H9 (cell line): ENCODE results near the gene NQO1. TPM values are rescaled to one million over a fixed set of nuclear protein-coding genes. Genes with fewer than 3 reads are reported as not detected.

Source experiments
- DNase-seq: peaks from one replicate; pipeline ENCODE4 v3.0.0-alpha.2; 2017
- H2AFZ ChIP-seq: one replicate; pipeline ENCODE4 v1.6.1; 2013; ENCODE audit warnings: mild to moderate bottlenecking, low read length, control low read depth, moderate library complexity
- H2AK5ac ChIP-seq: 2 replicates; pipeline ENCODE4 v1.6.1; 2013; ENCODE audit warnings: low read length, control low read depth, mixed read lengths; ENCODE audit not compliant: insufficient read length
- H2BK120ac ChIP-seq: one replicate; pipeline ENCODE4 v1.6.1; 2013; ENCODE audit warnings: low read depth, mild to moderate bottlenecking, low read length, control low read depth, inconsistent platforms; ENCODE audit not compliant: poor library complexity, severe bottlenecking
- H2BK12ac ChIP-seq: 2 replicates; pipeline ENCODE4 v1.6.1; 2013; ENCODE audit warnings: low read length, control low read depth, mixed read lengths, low read depth; ENCODE audit not compliant: insufficient read length
- H2BK15ac ChIP-seq: 2 replicates; pipeline ENCODE4 v1.6.1; 2013; ENCODE audit warnings: low read depth, low read length, control low read depth
- H2BK20ac ChIP-seq: one replicate; pipeline ENCODE4 v1.6.1; 2013; ENCODE audit warnings: low read depth, mild to moderate bottlenecking, low read length, control low read depth, inconsistent platforms; ENCODE audit not compliant: poor library complexity, severe bottlenecking
- H2BK5ac ChIP-seq: 2 replicates; pipeline ENCODE4 v1.6.1; 2013; ENCODE audit warnings: low read length, control low read depth, mixed read lengths; ENCODE audit not compliant: insufficient read length
- H3K14ac ChIP-seq: 2 replicates; pipeline ENCODE4 v1.6.1; 2013; ENCODE audit warnings: low read length, control low read depth; ENCODE audit not compliant: insufficient read depth
- H3K18ac ChIP-seq: 2 replicates; pipeline ENCODE4 v1.6.1; 2013; ENCODE audit warnings: low read depth, mild to moderate bottlenecking, mixed read lengths, low read length, control low read depth; ENCODE audit not compliant: insufficient read length
- H3K23ac ChIP-seq: 2 replicates; pipeline ENCODE4 v1.6.1; 2013; ENCODE audit warnings: low read length, control low read depth, mixed read lengths, low read depth; ENCODE audit not compliant: insufficient read length
- H3K23me2 ChIP-seq: 2 replicates; pipeline ENCODE4 v1.6.1; 2013; ENCODE audit warnings: low read depth, mild to moderate bottlenecking, mixed read lengths, low read length, control low read depth; ENCODE audit not compliant: insufficient read length, poor library complexity, severe bottlenecking
- H3K27ac ChIP-seq: 2 replicates; pipeline ENCODE4 v1.5.1; 2013; ENCODE audit warnings: low read length, control low read depth, mixed read lengths, low read depth; ENCODE audit not compliant: insufficient read length
- H3K27me3 ChIP-seq: 2 replicates; pipeline ENCODE4 v1.6.1; 2013; ENCODE audit warnings: low read length, control low read depth, inconsistent platforms; ENCODE audit not compliant: insufficient read depth
- H3K4ac ChIP-seq: 2 replicates; pipeline ENCODE4 v1.6.1; 2013; ENCODE audit warnings: low read depth, mild to moderate bottlenecking, control low read depth, inconsistent platforms, low read length, moderate library complexity
- H3K4me1 ChIP-seq: 2 replicates; pipeline ENCODE4 v1.6.1; 2013; ENCODE audit warnings: low read length, control low read depth, inconsistent platforms; ENCODE audit not compliant: insufficient read depth
- H3K4me2 ChIP-seq: 2 replicates; pipeline ENCODE4 v1.6.1; 2013; ENCODE audit warnings: low read length, control low read depth, mixed read lengths; ENCODE audit not compliant: insufficient read length, insufficient read depth
- H3K56ac ChIP-seq: 2 replicates; pipeline ENCODE4 v1.6.1; 2013; ENCODE audit warnings: low read depth, mild to moderate bottlenecking, mixed read lengths, low read length, control low read depth; ENCODE audit not compliant: insufficient read length
- H3K79me1 ChIP-seq: 2 replicates; pipeline ENCODE4 v1.6.1; 2013; ENCODE audit warnings: low read depth, mild to moderate bottlenecking, moderate library complexity, low read length, control low read depth, inconsistent platforms; ENCODE audit not compliant: insufficient read depth, poor library complexity, severe bottlenecking
- H3K79me2 ChIP-seq: 2 replicates; pipeline ENCODE4 v1.6.1; 2013; ENCODE audit warnings: low read length, control low read depth, inconsistent platforms; ENCODE audit not compliant: insufficient read depth
- H3K9ac ChIP-seq: 2 replicates; pipeline ENCODE4 v1.6.1; 2013; ENCODE audit warnings: low read length, control low read depth, mixed read lengths; ENCODE audit not compliant: insufficient read length; ENCODE audit errors: extremely low read depth
- H3K9me3 ChIP-seq: one replicate; pipeline ENCODE4 v1.6.1; 2013; ENCODE audit warnings: low read depth, low read length, inconsistent platforms; ENCODE audit not compliant: control insufficient read depth
- H3T11ph ChIP-seq: one replicate; pipeline ENCODE4 v1.6.1; 2013; ENCODE audit warnings: mild to moderate bottlenecking, low read length, control low read depth, inconsistent platforms
- H4K20me1 ChIP-seq: one replicate; pipeline ENCODE4 v1.6.1; 2013; ENCODE audit not compliant: control insufficient read depth, insufficient read length, insufficient read depth
- H4K5ac ChIP-seq: 2 replicates; pipeline ENCODE4 v1.6.1; 2013; ENCODE audit warnings: low read depth, mild to moderate bottlenecking, mixed read lengths, low read length, control low read depth; ENCODE audit not compliant: insufficient read length
- H4K8ac ChIP-seq: replicated peaks from 2 replicates; pipeline ENCODE4 v1.6.1; 2013; ENCODE audit warnings: low read length, control low read depth, mixed read lengths, low read depth; ENCODE audit not compliant: insufficient read length
- H4K91ac ChIP-seq: 2 replicates; pipeline ENCODE4 v1.6.1; 2013; ENCODE audit warnings: low read depth, mild to moderate bottlenecking, moderate library complexity, mixed read lengths, low read length, control low read depth; ENCODE audit not compliant: insufficient read length
- H3K27ac Mint-ChIP-seq, 3 experiments: 2 replicates in 2 of 3; 3 replicates in 1 of 3; pipeline ENCODE4 v1.8.0; 2020 to 2021; ENCODE audit warnings: mixed read lengths in 3 of 3, mild to moderate bottlenecking in 1 of 3, moderate library complexity in 1 of 3
- H3K27me3 Mint-ChIP-seq: 2 replicates; pipeline ENCODE4 v1.8.0; 2021; ENCODE audit warnings: low read depth, mild to moderate bottlenecking, moderate library complexity, mixed read lengths
- H3K36me3 Mint-ChIP-seq, 3 experiments: 2 replicates in 2 of 3; 3 replicates in 1 of 3; pipeline ENCODE4 v1.8.0; 2020 to 2021; ENCODE audit warnings: low read depth in 3 of 3, mixed read lengths in 3 of 3; ENCODE audit not compliant: insufficient read depth in 1 of 3
- H3K4me1 Mint-ChIP-seq, 2 experiments: 2 replicates each; pipeline ENCODE4 v1.8.0; 2020; ENCODE audit warnings: mixed read lengths in 2 of 2
- H3K4me3 Mint-ChIP-seq, 2 experiments: 2 replicates in 1 of 2; 3 replicates in 1 of 2; pipeline ENCODE4 v1.8.0; 2020 to 2021; ENCODE audit warnings: mild to moderate bottlenecking in 2 of 2, mixed read lengths in 2 of 2, moderate library complexity in 1 of 2
- H3K9me3 Mint-ChIP-seq, 2 experiments: 2 replicates in 1 of 2; 3 replicates in 1 of 2; pipeline ENCODE4 v1.8.0; 2020; ENCODE audit warnings: mild to moderate bottlenecking in 2 of 2, mixed read lengths in 2 of 2, moderate library complexity in 1 of 2
- whole genome bisulfite sequencing: extraction: QIAGEN DNeasy Blood & Tissue Kit; methylation state at CpG from one replicate; pipeline ENCODE4 v1.1.7; 2013; ENCODE audit warnings: missing lambda C conversion rate, low lambda C conversion rate, mixed read lengths; ENCODE audit not compliant: insufficient read length; ENCODE audit errors: extremely low coverage; 5-methylcytosine and 5-hydroxymethylcytosine counted together
- total RNA-seq: library from RNA; stranded (reverse); gene quantifications from 2 replicates; pipeline ENCODE4 v1.2.1, GENCODE V29; 2021
- TF ChIP-seq, protein P1 (sequence below): fragments of 200-600 bp; sonication (generic); conservative IDR thresholded peaks from 3 replicates; pipeline ENCODE4 v1.8.0; 2021; ENCODE audit warnings: antibody characterized with exemption, mild to moderate bottlenecking

NQO1 gene
- total RNA-seq, 1 experiment from 2014 or later, result 64.6 TPM

DNA sequence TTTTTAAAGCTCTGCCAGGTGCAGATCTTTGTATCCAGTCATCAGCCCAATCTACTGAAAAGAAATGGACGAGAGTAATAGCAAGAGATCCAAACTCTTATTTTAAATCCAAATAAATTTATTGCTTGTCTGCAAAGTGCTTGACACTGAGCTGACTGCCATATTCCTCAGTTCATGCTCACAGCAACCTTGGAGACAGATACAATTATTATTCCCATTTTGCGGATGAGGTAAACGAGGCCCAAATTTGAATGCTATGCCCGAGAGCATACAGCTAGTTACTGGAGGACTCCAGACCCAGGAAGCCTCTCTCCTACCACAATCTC, 27.7 kb upstream of the NQO1 start:
- Histone ChIP-seq H2BK20ac (no peak overlapping the region), H2BK15ac (no peak overlapping the region), H4K91ac (no peak overlapping the region), H3K23ac (no peak overlapping the region), H2BK5ac (no peak overlapping the region), H4K20me1 (no peaks in the 10 kb centered on the region), H3K4me1 (no peaks in the 10 kb centered on the region; the same call in 1 of the 2 replicates), H3K56ac (no peak overlapping the region), H3T11ph (no peak overlapping the region), H3K9ac (peak overlapping the region; percentile 92), H3K23me2 (no peaks in the 10 kb centered on the region), H3K9me3 (no peaks in the 10 kb centered on the region), H2BK12ac (no peak overlapping the region), H3K27ac (no peak overlapping the region), H4K8ac (no peak overlapping the region), H3K4me2 (peak overlapping the region; percentile 93), H3K27me3 (no peaks in the 10 kb centered on the region), H3K4ac (no peak overlapping the region), H2AFZ (no peak overlapping the region), H3K79me2 (peaks cover 15% of the 10 kb centered on the region; the same call in 1 of the 2 replicates), H3K14ac (peak overlapping the region; percentile 92; the same call in 1 of the 2 replicates), H3K18ac (no peak overlapping the region), H2BK120ac (no peak overlapping the region), H3K79me1 (no peaks in the 10 kb centered on the region), H2AK5ac (no peak overlapping the region), H4K5ac (peak overlapping the region; percentile 15)
- H3K27me3 Mint-ChIP-seq, result peaks cover 10% of the 10 kb centered on the region
- H3K36me3 Mint-ChIP-seq, result peaks cover 21 to 46% (median 38%) of the 10 kb centered on the region in 3 experiments
- H3K9me3 Mint-ChIP-seq, result no peaks in the 10 kb centered on the region; a peak in 1 of 5 replicates
- TF ChIP-seq, protein P1, sequence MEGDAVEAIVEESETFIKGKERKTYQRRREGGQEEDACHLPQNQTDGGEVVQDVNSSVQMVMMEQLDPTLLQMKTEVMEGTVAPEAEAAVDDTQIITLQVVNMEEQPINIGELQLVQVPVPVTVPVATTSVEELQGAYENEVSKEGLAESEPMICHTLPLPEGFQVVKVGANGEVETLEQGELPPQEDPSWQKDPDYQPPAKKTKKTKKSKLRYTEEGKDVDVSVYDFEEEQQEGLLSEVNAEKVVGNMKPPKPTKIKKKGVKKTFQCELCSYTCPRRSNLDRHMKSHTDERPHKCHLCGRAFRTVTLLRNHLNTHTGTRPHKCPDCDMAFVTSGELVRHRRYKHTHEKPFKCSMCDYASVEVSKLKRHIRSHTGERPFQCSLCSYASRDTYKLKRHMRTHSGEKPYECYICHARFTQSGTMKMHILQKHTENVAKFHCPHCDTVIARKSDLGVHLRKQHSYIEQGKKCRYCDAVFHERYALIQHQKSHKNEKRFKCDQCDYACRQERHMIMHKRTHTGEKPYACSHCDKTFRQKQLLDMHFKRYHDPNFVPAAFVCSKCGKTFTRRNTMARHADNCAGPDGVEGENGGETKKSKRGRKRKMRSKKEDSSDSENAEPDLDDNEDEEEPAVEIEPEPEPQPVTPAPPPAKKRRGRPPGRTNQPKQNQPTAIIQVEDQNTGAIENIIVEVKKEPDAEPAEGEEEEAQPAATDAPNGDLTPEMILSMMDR, result no peak
- H3K27ac Mint-ChIP-seq, result peak overlapping the region in 2 of 3 experiments; percentile 99 to 100; a peak in 5 of 7 replicates
- no CpG with 5 or more reads among the region's 4 CpGs for WGBS
- no peak for DNase-seq
- H3K4me3 Mint-ChIP-seq, result peak overlapping the region; percentile 98 to 100
- H3K4me1 Mint-ChIP-seq, result peaks cover 7 to 8% of the 10 kb centered on the region in 2 experiments
